ENCODE data around the gene PGGT1B. TPM values are rescaled to one million over a fixed set of nuclear protein-coding genes. Genes with fewer than 3 reads are reported as not detected.
"Not testable (repeated sequence)": the region's sequence is repeated elsewhere in the genome, so short reads cannot be mapped to it uniquely, and the experiment has no call there.

The PGGT1B gene
- total and polyA plus RNA-seq, 3 experiments from 2014 or later = 12.5 to 46.1 (median 44.0) TPM

DNA sequence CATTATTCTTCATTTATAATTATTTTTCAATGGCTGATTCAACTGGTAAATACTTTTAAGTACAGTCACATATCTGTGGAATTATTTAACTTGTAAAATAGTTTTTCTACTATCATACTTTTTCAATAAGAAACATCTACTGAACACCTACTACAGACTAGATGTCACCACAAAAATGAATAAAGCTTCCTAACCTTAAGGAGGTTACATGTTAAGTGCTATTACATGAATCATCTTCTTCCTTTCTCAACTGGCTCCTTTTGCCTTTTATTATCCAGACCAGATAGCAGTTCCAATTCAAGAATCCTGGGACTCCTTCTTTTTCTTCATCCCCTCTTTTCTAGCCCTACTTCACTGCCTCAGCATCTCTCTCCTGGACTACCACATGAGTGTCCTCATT lies 4.7 kb downstream of the PGGT1B start:
- H3K27ac Mint-ChIP-seq = no peak overlapping the region
- ChIA-PET POLR2A (no interaction called here), CTCF (no interaction called here)
- peaks cover 76 to 91% (median 86%) of the 10 kb centered on the region in 3 donors for H3K4me1 Mint-ChIP-seq
- H3K27me3 Mint-ChIP-seq = no peaks in the 10 kb centered on the region
- peaks cover 0 to 2% (median 0%) of the 10 kb centered on the region in 5 donors for H3K9me3 Mint-ChIP-seq
- H3K36me3 Mint-ChIP-seq = peaks cover 0 to 38% (median 5%) of the 10 kb centered on the region in 3 donors
- Histone ChIP-seq H3K4me1 (ENCODE audit: insufficient read depth, low read length) (peaks cover 37% of the 10 kb centered on the region), H3K4me3 (ENCODE audit: low read length) (no peak overlapping the region), H3K36me3 (ENCODE audit: insufficient read depth, low read length) (no peaks in the 10 kb centered on the region), H3K9me3 (ENCODE audit: low read length) (no peaks in the 10 kb centered on the region), H3K27ac (ENCODE audit: low read depth, low read length) (no peak overlapping the region), H3K27me3 (ENCODE audit: insufficient read depth, low read length, poor library complexity, severe bottlenecking) (no peaks in the 10 kb centered on the region)
- H3K4me3 Mint-ChIP-seq = no peak overlapping the region
- no peak for DNase-seq

DNA sequence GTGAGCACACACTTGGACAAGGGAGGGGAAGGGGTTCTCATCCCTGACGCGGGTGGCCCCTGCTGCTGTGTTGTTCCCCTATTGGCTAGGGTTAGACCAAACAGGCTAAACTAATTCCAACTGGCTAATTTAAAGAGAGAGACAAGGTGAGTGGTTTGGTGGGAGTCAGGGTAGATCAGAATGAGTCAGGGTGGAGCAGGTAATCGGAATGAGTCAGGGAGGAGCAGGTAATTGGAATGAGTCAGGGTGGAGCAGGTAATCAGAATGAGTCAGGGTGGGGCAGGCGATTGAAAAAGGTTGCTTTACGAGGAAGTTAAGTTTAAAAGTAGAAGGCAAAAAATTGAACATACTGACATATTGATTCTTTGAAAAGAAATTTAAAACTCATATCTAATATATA lies 13.3 kb downstream of the PGGT1B start:
- CTCF ChIA-PET; H3K4me3 ChIP-seq (ENCODE audit: low read length); H3K36me3 ChIP-seq (ENCODE audit: insufficient read depth, low read length); H3K27me3 ChIP-seq (ENCODE audit: insufficient read depth, low read length, poor library complexity, severe bottlenecking); H3K4me1 ChIP-seq (ENCODE audit: insufficient read depth, low read length); H3K27ac ChIP-seq (ENCODE audit: low read depth, low read length); H3K27me3 Mint-ChIP-seq; H3K9me3 ChIP-seq (ENCODE audit: low read length); POLR2A ChIA-PET; DNase-seq; H3K9me3 Mint-ChIP-seq; H3K4me3 Mint-ChIP-seq: not testable (repeated sequence)
- Mint-ChIP-seq H3K36me3 (peaks cover 4 to 25% (median 4%) of the 10 kb centered on the region in 3 donors), H3K4me1 (peaks cover 28 to 49% (median 37%) of the 10 kb centered on the region in 3 donors), H3K27ac (peak overlapping the region in 4 of 8 donors; percentile 4 to 78 (median 28))

GRCh38 chr5:115246361-115246991 lies 16.2 kb downstream of the PGGT1B start:
- Histone ChIP-seq H3K27me3 (ENCODE audit: insufficient read depth, low read length, poor library complexity, severe bottlenecking) (no peaks in the 10 kb centered on the region), H3K27ac (ENCODE audit: low read depth, low read length) (no peak overlapping the region), H3K36me3 (ENCODE audit: insufficient read depth, low read length) (peaks cover 4% of the 10 kb centered on the region), H3K4me1 (ENCODE audit: insufficient read depth, low read length) (no peaks in the 10 kb centered on the region), H3K9me3 (ENCODE audit: low read length) (no peaks in the 10 kb centered on the region), H3K4me3 (ENCODE audit: low read length) (no peak overlapping the region)
- peaks cover 4 to 34% (median 6%) of the 10 kb centered on the region in 3 donors for H3K36me3 Mint-ChIP-seq
- H3K9me3 Mint-ChIP-seq = no peaks in the 10 kb centered on the region
- DNase-seq = peak in 2 of 5 donors; percentile 26 to 27
- ChIA-PET POLR2A (no interaction called here), CTCF (interaction anchor here (0.9 kb wide), 2 partner anchors 148 to 328 kb away, joined by 3 to 5 read pairs; no protein-coding TSS in a partner anchor)
- H3K27me3 Mint-ChIP-seq = no peaks in the 10 kb centered on the region
- peaks cover 21 to 40% (median 34%) of the 10 kb centered on the region in 3 donors for H3K4me1 Mint-ChIP-seq
- H3K27ac Mint-ChIP-seq = no peak overlapping the region
- H3K4me3 Mint-ChIP-seq = no peak overlapping the region

- H3K36me3 Mint-ChIP-seq = peaks cover 4 to 42% (median 10%) of the 10 kb centered on the region in 3 donors
- Histone ChIP-seq H3K9me3 (ENCODE audit: low read length) (no peaks in the 10 kb centered on the region), H3K27me3 (ENCODE audit: insufficient read depth, low read length, poor library complexity, severe bottlenecking) (no peaks in the 10 kb centered on the region), H3K27ac (ENCODE audit: low read depth, low read length) (no peak overlapping the region), H3K4me3 (ENCODE audit: low read length) (no peak overlapping the region), H3K36me3 (ENCODE audit: insufficient read depth, low read length) (peaks cover 18% of the 10 kb centered on the region), H3K4me1 (ENCODE audit: insufficient read depth, low read length) (no peaks in the 10 kb centered on the region)
- peaks cover 9 to 17% (median 16%) of the 10 kb centered on the region in 3 donors for H3K4me1 Mint-ChIP-seq
- H3K4me3 Mint-ChIP-seq = no peak overlapping the region
- no peak for DNase-seq
- no peaks in the 10 kb centered on the region for H3K27me3 Mint-ChIP-seq
- CTCF ChIA-PET = interaction anchor here (1.6 kb wide), 1 partner anchor 1631 kb away, joined by 5 read pairs; no protein-coding TSS in a partner anchor
- POLR2A ChIA-PET = no interaction called here
- peak overlapping the region in 2 of 8 donors; percentile 8 to 10 for H3K27ac Mint-ChIP-seq
- H3K9me3 Mint-ChIP-seq = no peaks in the 10 kb centered on the region
These were observed 19.3 kb downstream of the PGGT1B start for GRCh38 chr5:115243412-115243811.

GRCh38 chr5:115241881-115242642 lies 20.6 kb downstream of the PGGT1B start:
- H3K4me1 Mint-ChIP-seq = peaks cover 9 to 19% (median 17%) of the 10 kb centered on the region in 3 donors
- peaks cover 4 to 49% (median 14%) of the 10 kb centered on the region in 3 donors for H3K36me3 Mint-ChIP-seq
- H3K27me3 ChIP-seq (ENCODE audit: insufficient read depth, low read length, poor library complexity, severe bottlenecking) = no peaks in the 10 kb centered on the region
- no peaks in the 10 kb centered on the region for H3K4me1 ChIP-seq (ENCODE audit: insufficient read depth, low read length)
- H3K27ac ChIP-seq (ENCODE audit: low read depth, low read length) = no peak overlapping the region
- peaks cover 16% of the 10 kb centered on the region for H3K36me3 ChIP-seq (ENCODE audit: insufficient read depth, low read length)
- no peak overlapping the region for H3K4me3 Mint-ChIP-seq
- no peaks in the 10 kb centered on the region for H3K9me3 Mint-ChIP-seq
- H3K27me3 Mint-ChIP-seq = no peaks in the 10 kb centered on the region
- no peak overlapping the region for H3K4me3 ChIP-seq (ENCODE audit: low read length)
- no peaks in the 10 kb centered on the region for H3K9me3 ChIP-seq (ENCODE audit: low read length)
- ChIA-PET CTCF (interaction anchor here (1.6 kb wide), 1 partner anchor 1630 kb away, joined by 5 read pairs; no protein-coding TSS in a partner anchor), POLR2A (interaction anchor here (0.5 kb wide), 1 partner anchor 15 kb away, joined by 4 read pairs; no protein-coding TSS in a partner anchor)
- DNase-seq = no peak
- peak overlapping the region in 1 of 8 donors; percentile 38 for H3K27ac Mint-ChIP-seq

DNA sequence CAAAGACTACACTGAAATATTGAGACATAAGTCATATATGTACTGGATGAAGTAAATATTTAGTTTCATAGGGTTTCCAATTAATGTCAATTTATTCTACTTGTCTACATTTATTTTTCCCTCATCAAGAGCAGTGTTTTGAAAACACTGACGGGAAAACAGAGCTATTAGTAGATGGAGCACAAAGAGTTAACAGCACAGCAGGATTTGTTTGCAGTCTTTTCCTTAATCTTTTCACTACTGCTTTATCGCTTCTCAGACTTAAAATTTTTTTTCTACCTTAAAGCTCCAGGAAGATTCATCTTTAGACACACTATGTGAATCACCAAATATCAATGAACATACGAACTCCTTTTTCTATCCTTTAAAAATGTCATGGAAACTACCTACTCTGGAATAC lies 25.6 kb downstream of the PGGT1B start:
- no peaks in the 10 kb centered on the region for H3K9me3 Mint-ChIP-seq
- H3K36me3 Mint-ChIP-seq = peaks cover 4 to 82% (median 15%) of the 10 kb centered on the region in 3 donors
- peaks cover 19% of the 10 kb centered on the region for H3K36me3 ChIP-seq (ENCODE audit: insufficient read depth, low read length)
- H3K4me3 ChIP-seq (ENCODE audit: low read length) = no peak overlapping the region
- peaks cover 9 to 16% (median 11%) of the 10 kb centered on the region in 3 donors for H3K4me1 Mint-ChIP-seq
- no peak overlapping the region for H3K4me3 Mint-ChIP-seq
- POLR2A ChIA-PET = no interaction called here
- DNase-seq = no peak
- no peak overlapping the region for H3K27ac Mint-ChIP-seq
- CTCF ChIA-PET = no interaction called here
- H3K27me3 Mint-ChIP-seq = no peaks in the 10 kb centered on the region
- no peaks in the 10 kb centered on the region for H3K9me3 ChIP-seq (ENCODE audit: low read length)
- no peaks in the 10 kb centered on the region for H3K4me1 ChIP-seq (ENCODE audit: insufficient read depth, low read length)
- no peak overlapping the region for H3K27ac ChIP-seq (ENCODE audit: low read depth, low read length)
- no peaks in the 10 kb centered on the region for H3K27me3 ChIP-seq (ENCODE audit: insufficient read depth, low read length, poor library complexity, severe bottlenecking)

DNA sequence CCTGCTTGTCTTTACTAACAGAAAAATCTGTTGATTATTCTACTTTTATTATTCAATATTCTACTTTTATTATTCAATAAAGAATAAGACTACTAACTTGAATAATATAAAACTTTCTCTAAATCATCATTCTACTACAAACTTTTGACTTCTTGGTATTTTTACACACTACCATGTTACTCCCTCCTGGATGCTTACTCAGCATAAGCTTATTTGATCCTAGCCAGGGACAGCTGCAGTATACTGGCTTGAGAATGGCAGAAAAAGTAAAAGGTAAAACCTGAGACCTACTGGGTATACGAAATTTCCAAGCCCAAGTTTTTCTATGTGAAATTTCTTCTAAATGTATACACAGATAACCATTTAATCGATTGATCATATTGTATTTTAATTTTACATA lies 26.1 kb downstream of the PGGT1B start:
- H3K4me1 ChIP-seq (ENCODE audit: insufficient read depth, low read length) = no peaks in the 10 kb centered on the region
- no peaks in the 10 kb centered on the region for H3K9me3 Mint-ChIP-seq
- H3K4me1 Mint-ChIP-seq = peaks cover 9 to 19% (median 11%) of the 10 kb centered on the region in 3 donors
- ChIA-PET POLR2A (no interaction called here), CTCF (no interaction called here)
- H3K36me3 Mint-ChIP-seq = peaks cover 4 to 82% (median 18%) of the 10 kb centered on the region in 3 donors
- DNase-seq = no peak
- H3K4me3 ChIP-seq (ENCODE audit: low read length) = no peak overlapping the region
- no peak overlapping the region for H3K27ac ChIP-seq (ENCODE audit: low read depth, low read length)
- no peak overlapping the region for H3K4me3 Mint-ChIP-seq
- no peaks in the 10 kb centered on the region for H3K9me3 ChIP-seq (ENCODE audit: low read length)
- no peaks in the 10 kb centered on the region for H3K27me3 ChIP-seq (ENCODE audit: insufficient read depth, low read length, poor library complexity, severe bottlenecking)
- no peak overlapping the region for H3K27ac Mint-ChIP-seq
- H3K27me3 Mint-ChIP-seq = no peaks in the 10 kb centered on the region
- H3K36me3 ChIP-seq (ENCODE audit: insufficient read depth, low read length) = peaks cover 19% of the 10 kb centered on the region

DNA sequence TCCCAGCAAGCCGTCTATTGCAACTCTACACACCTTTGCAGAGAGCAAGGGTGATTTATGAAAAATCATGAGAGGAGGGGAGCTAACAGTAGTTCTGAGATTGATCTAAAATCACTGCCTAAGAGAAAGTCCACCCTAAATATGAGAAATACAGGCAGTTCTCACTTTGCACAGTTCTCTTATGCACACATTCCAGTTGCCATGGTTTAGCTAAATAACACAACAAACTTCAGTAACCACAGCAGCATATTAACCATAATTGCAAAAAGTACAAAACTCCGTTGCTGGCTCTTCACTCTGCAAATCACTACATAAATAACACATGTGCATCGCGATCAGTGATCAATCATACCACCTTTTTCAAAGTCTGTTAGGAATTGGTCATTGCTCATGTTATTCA lies 31.1 kb downstream of the PGGT1B start:
- H3K9me3 Mint-ChIP-seq = no peaks in the 10 kb centered on the region
- no peak overlapping the region for H3K4me3 Mint-ChIP-seq
- CTCF ChIA-PET = no interaction called here
- H3K27me3 ChIP-seq (ENCODE audit: insufficient read depth, low read length, poor library complexity, severe bottlenecking) = no peaks in the 10 kb centered on the region
- no peaks in the 10 kb centered on the region for H3K4me1 ChIP-seq (ENCODE audit: insufficient read depth, low read length)
- H3K9me3 ChIP-seq (ENCODE audit: low read length) = no peaks in the 10 kb centered on the region
- H3K27ac Mint-ChIP-seq = no peak overlapping the region
- H3K36me3 ChIP-seq (ENCODE audit: insufficient read depth, low read length) = peaks cover 32% of the 10 kb centered on the region
- H3K27me3 Mint-ChIP-seq = no peaks in the 10 kb centered on the region
- DNase-seq = no peak
- POLR2A ChIA-PET = no interaction called here
- H3K36me3 Mint-ChIP-seq = peaks cover 5 to 74% (median 30%) of the 10 kb centered on the region in 3 donors
- H3K4me1 Mint-ChIP-seq = peaks cover 9 to 19% (median 11%) of the 10 kb centered on the region in 3 donors
- H3K27ac ChIP-seq (ENCODE audit: low read depth, low read length) = no peak overlapping the region
- H3K4me3 ChIP-seq (ENCODE audit: low read length) = no peak overlapping the region
